Measurements from ENCODE around the gene ASCL5. TPM values are rescaled to one million over a fixed set of nuclear protein-coding genes. Genes with fewer than 3 reads are reported as not detected.

ASCL5 gene
- total RNA-seq, 4 donors from 2014 or later, result not detected

DNA sequence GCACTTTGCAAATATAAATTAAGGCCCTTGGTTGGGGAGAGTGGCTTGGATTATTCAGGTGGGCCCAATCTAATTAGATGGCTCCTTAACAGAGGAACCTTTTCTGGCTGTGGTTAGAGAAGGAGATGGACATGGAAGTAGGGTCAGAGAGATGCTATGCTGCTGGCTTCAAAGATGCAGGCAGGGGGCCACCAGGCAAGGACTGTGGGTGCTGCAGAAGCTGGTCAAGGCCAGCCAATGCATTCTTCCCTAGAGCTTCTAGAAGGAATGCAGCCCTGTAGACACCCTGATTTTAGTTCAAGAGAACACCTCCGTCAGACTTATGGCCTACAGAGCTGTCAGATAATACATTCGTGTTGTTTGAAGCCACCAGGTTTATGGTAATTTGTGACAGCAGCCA lies 31.0 kb upstream of the ASCL5 start:
- intact Hi-C loops (cut with DNase I), result no loop called here
- H3K27me3 ChIP-seq, result no peaks in the 10 kb centered on the region
- no peaks in the 10 kb centered on the region for H3K9me3 ChIP-seq
- H3K27ac ChIP-seq (replicated peaks in 1 of 4), result no peak overlapping the region
- peaks cover 8 to 18% (median 16%) of the 10 kb centered on the region in 4 donors for H3K4me1 ChIP-seq
- TF ChIP-seq POLR2A (IDR thresholded peaks at IDR 0.05; ENCODE audit: low read depth) (no peak), EP300 (IDR thresholded peaks at IDR 0.05) (no peak), POLR2AphosphoS5 (IDR thresholded peaks at IDR 0.05) (no peak), CTCF (IDR thresholded peaks at IDR 0.05) (no peak)
- 88% methylated on average over 2 of the region's 2 CpGs for WGBS
- H3K36me3 ChIP-seq, result no peaks in the 10 kb centered on the region
- DNase-seq (ENCODE audit: extremely low spot score), result no peak
- H3K4me3 ChIP-seq, result no peak overlapping the region

DNA sequence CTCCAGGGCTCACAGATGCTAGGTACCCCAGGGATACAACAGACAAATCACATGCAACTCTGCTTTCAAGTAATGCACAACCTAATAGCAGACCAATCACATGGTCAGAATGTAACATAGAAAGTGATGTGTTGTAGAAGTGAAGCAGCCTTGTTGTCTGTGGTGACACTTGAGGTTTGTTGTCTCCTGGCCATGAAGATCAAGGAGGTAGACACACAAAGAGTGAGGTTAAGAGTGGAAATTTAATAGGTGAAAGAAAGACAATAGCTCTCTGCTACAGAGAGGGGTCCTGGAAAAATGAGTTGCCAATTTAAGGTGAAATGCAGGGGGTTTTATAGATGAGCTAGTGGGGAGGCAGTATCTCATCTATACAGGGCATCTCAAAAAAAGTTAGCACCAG lies 29.8 kb upstream of the ASCL5 start:
- Histone ChIP-seq H3K4me3 (no peak overlapping the region), H3K4me1 (peaks cover 8 to 24% (median 22%) of the 10 kb centered on the region in 4 donors), H3K27ac (replicated peaks in 1 of 4) (no peak overlapping the region), H3K36me3 (peaks cover 0 to 1% (median 0%) of the 10 kb centered on the region in 4 donors), H3K27me3 (no peaks in the 10 kb centered on the region), H3K9me3 (no peaks in the 10 kb centered on the region)
- no peak for DNase-seq (ENCODE audit: extremely low spot score)
- TF ChIP-seq POLR2A (IDR thresholded peaks at IDR 0.05; ENCODE audit: low read depth) (no peak), EP300 (IDR thresholded peaks at IDR 0.05) (no peak), POLR2AphosphoS5 (IDR thresholded peaks at IDR 0.05) (no peak), CTCF (IDR thresholded peaks at IDR 0.05) (no peak)
- intact Hi-C loops (cut with DNase I), result no loop called here

DNA sequence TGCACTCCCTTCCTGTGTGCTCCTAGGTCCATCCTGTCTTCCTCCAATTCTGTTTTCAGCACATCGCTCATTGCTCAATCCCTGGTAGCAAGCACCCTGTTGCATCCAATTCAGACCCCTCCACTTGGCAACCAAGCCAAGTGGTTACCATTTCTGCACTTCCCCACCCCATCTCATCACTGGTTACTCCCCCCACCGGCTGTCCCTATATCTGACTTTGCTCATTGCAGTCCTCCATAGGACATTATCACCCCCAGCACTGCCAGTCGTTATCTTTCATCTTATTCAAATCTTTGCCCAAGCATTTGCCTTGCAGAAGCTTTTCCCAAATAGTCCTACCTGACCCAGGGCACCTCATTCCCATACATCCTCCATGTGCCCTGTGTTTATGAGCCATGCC lies 29.4 kb upstream of the ASCL5 start:
- Histone ChIP-seq H3K27ac (replicated peaks in 1 of 4) (no peak overlapping the region), H3K27me3 (no peaks in the 10 kb centered on the region), H3K9me3 (no peaks in the 10 kb centered on the region), H3K4me1 (peaks cover 8 to 24% (median 22%) of the 10 kb centered on the region in 4 donors), H3K4me3 (no peak overlapping the region), H3K36me3 (peaks cover 0 to 6% (median 2%) of the 10 kb centered on the region in 4 donors)
- intact Hi-C loops (cut with DNase I), result no loop called here
- DNase-seq (ENCODE audit: extremely low spot score), result no peak
- WGBS, result 90% methylated on average over 3 of the region's 3 CpGs
- TF ChIP-seq POLR2A (IDR thresholded peaks at IDR 0.05; ENCODE audit: low read depth) (no peak), CTCF (IDR thresholded peaks at IDR 0.05) (no peak), EP300 (IDR thresholded peaks at IDR 0.05) (no peak), POLR2AphosphoS5 (IDR thresholded peaks at IDR 0.05) (no peak)

DNA sequence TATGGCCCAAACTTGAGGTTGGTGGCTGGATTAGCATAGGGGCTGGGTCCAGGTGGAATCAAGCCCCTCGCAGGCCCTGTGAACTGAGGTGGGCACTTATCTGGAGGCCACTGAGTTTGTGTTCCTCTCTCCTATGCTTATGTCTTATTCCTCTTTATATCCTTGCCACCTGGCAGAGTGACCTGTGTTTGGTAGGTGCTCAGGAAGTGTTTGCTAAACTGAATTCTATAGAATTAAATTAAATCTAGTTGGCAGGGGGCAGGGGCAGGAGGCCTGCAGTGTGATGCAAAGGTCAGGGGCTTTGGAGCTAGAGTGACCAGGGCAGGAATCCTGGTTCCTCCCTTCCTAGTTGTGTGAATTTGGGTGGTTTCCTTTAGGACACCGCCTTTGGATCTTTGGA lies 28.4 kb upstream of the ASCL5 start:
- 90% methylated on average over 2 of the region's 2 CpGs for WGBS
- peaks cover 4 to 16% (median 8%) of the 10 kb centered on the region in 4 donors for H3K36me3 ChIP-seq
- no peak for DNase-seq (ENCODE audit: extremely low spot score)
- no peaks in the 10 kb centered on the region for H3K9me3 ChIP-seq
- no peak for TF ChIP-seq POLR2A (IDR thresholded peaks at IDR 0.05; ENCODE audit: low read depth)
- TF ChIP-seq EP300 (IDR thresholded peaks at IDR 0.05), result no peak
- no peak for TF ChIP-seq CTCF (IDR thresholded peaks at IDR 0.05)
- intact Hi-C loops (cut with DNase I), result no loop called here
- peaks cover 8 to 24% (median 22%) of the 10 kb centered on the region in 4 donors for H3K4me1 ChIP-seq
- H3K27ac ChIP-seq (replicated peaks in 1 of 4), result no peak overlapping the region
- H3K27me3 ChIP-seq, result no peaks in the 10 kb centered on the region
- H3K4me3 ChIP-seq, result peak overlapping the region in 1 of 4 donors; percentile 79

All from esophagus muscularis mucosa (tissue), 4 donors.